ENCODE data around the gene TBXT.

DNA sequence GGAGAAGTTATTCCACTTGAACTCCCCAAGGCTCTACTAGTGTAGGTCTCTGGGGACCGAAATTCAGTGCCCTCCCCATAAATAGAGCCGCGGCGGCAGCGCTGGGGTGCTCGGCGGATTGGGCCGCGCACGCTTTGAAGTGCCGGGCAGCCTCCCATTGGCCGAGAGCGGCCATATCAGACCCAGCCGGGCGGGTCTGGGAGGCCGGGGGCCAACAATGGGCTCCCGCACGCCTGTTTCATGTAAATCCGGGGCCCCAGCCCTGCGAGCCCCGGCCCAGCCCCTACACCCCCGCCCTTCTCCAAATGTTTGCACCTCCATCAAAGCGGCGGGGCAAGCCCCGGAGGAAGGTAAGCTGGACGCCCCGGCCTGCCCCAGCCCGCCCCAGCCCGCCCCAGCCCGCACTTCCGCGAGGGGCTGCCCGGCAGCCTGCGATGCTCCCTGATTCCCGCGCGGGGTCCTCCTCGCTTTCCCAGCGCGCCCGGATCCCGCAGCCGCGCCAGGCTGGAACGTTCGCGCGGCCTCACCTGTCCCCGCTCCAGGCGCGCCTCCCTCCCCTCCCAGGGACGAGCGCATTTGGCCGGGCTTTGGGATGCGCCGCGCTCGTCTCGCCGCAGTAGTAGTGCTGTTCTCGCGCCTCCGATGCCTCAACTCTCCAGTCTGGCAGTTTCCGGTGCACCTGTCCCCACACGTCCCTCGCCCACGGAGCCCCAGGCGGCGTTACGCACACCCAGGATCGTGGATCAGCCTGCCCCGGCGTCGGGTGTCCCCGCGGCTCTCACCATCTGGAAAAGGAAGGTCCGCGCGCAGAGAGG, at the start of gene TBXT:
- TF ChIP-seq, protein P1, sequence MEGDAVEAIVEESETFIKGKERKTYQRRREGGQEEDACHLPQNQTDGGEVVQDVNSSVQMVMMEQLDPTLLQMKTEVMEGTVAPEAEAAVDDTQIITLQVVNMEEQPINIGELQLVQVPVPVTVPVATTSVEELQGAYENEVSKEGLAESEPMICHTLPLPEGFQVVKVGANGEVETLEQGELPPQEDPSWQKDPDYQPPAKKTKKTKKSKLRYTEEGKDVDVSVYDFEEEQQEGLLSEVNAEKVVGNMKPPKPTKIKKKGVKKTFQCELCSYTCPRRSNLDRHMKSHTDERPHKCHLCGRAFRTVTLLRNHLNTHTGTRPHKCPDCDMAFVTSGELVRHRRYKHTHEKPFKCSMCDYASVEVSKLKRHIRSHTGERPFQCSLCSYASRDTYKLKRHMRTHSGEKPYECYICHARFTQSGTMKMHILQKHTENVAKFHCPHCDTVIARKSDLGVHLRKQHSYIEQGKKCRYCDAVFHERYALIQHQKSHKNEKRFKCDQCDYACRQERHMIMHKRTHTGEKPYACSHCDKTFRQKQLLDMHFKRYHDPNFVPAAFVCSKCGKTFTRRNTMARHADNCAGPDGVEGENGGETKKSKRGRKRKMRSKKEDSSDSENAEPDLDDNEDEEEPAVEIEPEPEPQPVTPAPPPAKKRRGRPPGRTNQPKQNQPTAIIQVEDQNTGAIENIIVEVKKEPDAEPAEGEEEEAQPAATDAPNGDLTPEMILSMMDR (IDR thresholded peaks at IDR 0.05), result no peak
- TF ChIP-seq POLR2A (IDR thresholded peaks at IDR 0.05), result no peak

Data from testis (tissue), 2 donors.